A549 (cell line): ENCODE results near the gene SPAG17. TPM values are rescaled to one million over a fixed set of nuclear protein-coding genes. Genes with fewer than 3 reads are reported as not detected.

Experiments
- ATAC-seq, 2 experiments: fragments of 200-7000 bp in 1 of 2; fragments of >200 bp in 1 of 2; cut with Nextera tagmentation in 1 of 2; cut with Tn5 transposase in 1 of 2; 3 replicates each; pipeline versions ENCODE4 v1.8.0 to v1.9.1; 2018 to 2020; ENCODE audit warnings: mild to moderate bottlenecking in 1 of 2, moderate library complexity in 1 of 2
- CTCF ChIA-PET: fragments of 300-600 bp; sonication (Branson Sonifier 250); formaldehyde crosslinking; extraction: SDS; loops from one replicate; lab custom pipeline; 2021; ENCODE audit warnings: antibody characterized with exemption, inconsistent platforms; lab: Yijun Ruan, JAX
- POLR2A ChIA-PET: fragments of 350-600 bp; formaldehyde crosslinking; extraction: SDS; loops from one replicate; lab custom pipeline; 2021; ENCODE audit warnings: antibody characterized with exemption, inconsistent platforms; lab: Yijun Ruan, JAX
- DNase-seq, 2 experiments: peaks; one replicate each; pipeline versions ENCODE4 v3.0.0 to v3.0.0-alpha.2; 2011 to 2016; ENCODE audit warnings: low read depth in 1 of 2, low spot score in 1 of 2
- FAIRE-seq: peaks from 2 replicates; lab custom pipeline; 2011; peaks lifted over from hg19 to GRCh38; lab: Jason Lieb, UNC
- H3K27ac ChIP-seq, 2 experiments: fragments of >200 bp; sonication (Bioruptor Twin); formaldehyde crosslinking; 3 replicates each; pipeline ENCODE4 v1.5.1; 2016 to 2017
- H3K4me1 ChIP-seq: fragments of >200 bp; sonication (Bioruptor Twin); formaldehyde crosslinking; 3 replicates; pipeline ENCODE4 v1.6.1; 2016
- H3K4me2 ChIP-seq: fragments of >200 bp; sonication (Bioruptor Twin); formaldehyde crosslinking; 3 replicates; pipeline ENCODE4 v1.6.1; 2016
- H3K4me3 ChIP-seq: fragments of >200 bp; sonication (Bioruptor Twin); formaldehyde crosslinking; 3 replicates; pipeline ENCODE4 v1.5.1; 2016
- H3K9me3 ChIP-seq: fragments of >200 bp; sonication (Bioruptor Twin); formaldehyde crosslinking; 3 replicates; pipeline ENCODE4 v1.6.1; 2016
- CBX2 ChIP-seq: fragments of 200-600 bp; sonication (generic); IDR thresholded peaks from 2 replicates; pipeline ENCODE4 v1.6.1; 2016; ENCODE audit warnings: low read depth, mild to moderate bottlenecking, borderline replicate concordance
- CBX8 ChIP-seq: fragments of 200-600 bp; sonication (generic); IDR thresholded peaks from 2 replicates; pipeline ENCODE4 v1.6.1; 2016
- CHD2 ChIP-seq: fragments of 150-350 bp; IDR thresholded peaks from 2 replicates; pipeline ENCODE4 v1.6.1; 2014; ENCODE audit warnings: low read length; ENCODE audit not compliant: partially characterized antibody
- CHD4 ChIP-seq: fragments of 200-600 bp; sonication (generic); IDR thresholded peaks from 2 replicates; pipeline ENCODE4 v1.6.1; 2016; ENCODE audit warnings: antibody characterized with exemption, mild to moderate bottlenecking, borderline replicate concordance
- EHF ChIP-seq: fragments of 250-450 bp; sonication (Bioruptor Pico); IDR thresholded peaks from 2 replicates; pipeline ENCODE4 v1.5.0; 2020; ENCODE audit warnings: mild to moderate bottlenecking
- FOSL2 ChIP-seq, 2 experiments: fragments of 450-650 bp in 1 of 2; fragments of >200 bp in 1 of 2; sonication (Bioruptor Twin) in 1 of 2; formaldehyde crosslinking; IDR thresholded peaks; 2 replicates each; pipeline versions ENCODE4 v1.5.0 to v1.6.1; 2016 to 2020; ENCODE audit warnings: mild to moderate bottlenecking in 1 of 2, moderate library complexity in 1 of 2
- FOXS1 ChIP-seq: fragments of 250-450 bp; sonication (Bioruptor Pico); IDR thresholded peaks from 2 replicates; pipeline ENCODE4 v1.5.0; 2020; ENCODE audit warnings: mild to moderate bottlenecking, moderate library complexity
- GATA3 ChIP-seq: IDR thresholded peaks from 2 replicates; pipeline ENCODE4 v1.6.1; 2012; ENCODE audit warnings: borderline replicate concordance
- HOXB5 ChIP-seq: fragments of 250-450 bp; sonication (Bioruptor Pico); IDR thresholded peaks from 2 replicates; pipeline ENCODE4 v1.5.0; 2020; ENCODE audit warnings: mild to moderate bottlenecking, moderate library complexity
- JUN ChIP-seq, 2 experiments: fragments of >200 bp; sonication (Bioruptor Twin); formaldehyde crosslinking; IDR thresholded peaks; 2 replicates in 1 of 2; 3 replicates in 1 of 2; pipeline ENCODE4 v1.6.1; 2016 to 2017
- KDM5A ChIP-seq: fragments of 200-600 bp; sonication (generic); IDR thresholded peaks from 2 replicates; pipeline ENCODE4 v1.6.1; 2016; ENCODE audit warnings: antibody characterized with exemption, mild to moderate bottlenecking
- MAZ ChIP-seq: fragments of 150-350 bp; IDR thresholded peaks from 2 replicates; pipeline ENCODE4 v1.6.1; 2014; ENCODE audit warnings: antibody characterized with exemption, low read depth, low read length, borderline replicate concordance
- NFE2L2 ChIP-seq: fragments of 150-350 bp; conservative IDR thresholded peaks from 2 replicates; pipeline ENCODE4 v1.6.1; 2014; ENCODE audit warnings: low read length
- NPAS2 ChIP-seq: fragments of 250-450 bp; sonication (Bioruptor Pico); IDR thresholded peaks from 2 replicates; pipeline ENCODE4 v1.8.0; 2022; ENCODE audit warnings: mild to moderate bottlenecking, moderate library complexity, borderline replicate concordance
- PHF8 ChIP-seq: fragments of 200-600 bp; sonication (generic); IDR thresholded peaks from 2 replicates; pipeline ENCODE4 v1.6.1; 2016; ENCODE audit warnings: low read depth, mild to moderate bottlenecking, antibody characterized with exemption, moderate library complexity, borderline replicate concordance
- POLR2AphosphoS2 ChIP-seq: conservative IDR thresholded peaks from 2 replicates; pipeline ENCODE4 v1.6.1; 2012; ENCODE audit warnings: low read length, improper control_type of control experiment, inconsistent platforms
- RCOR1 ChIP-seq: fragments of 150-350 bp; IDR thresholded peaks from 2 replicates; pipeline ENCODE4 v1.6.1; 2014; ENCODE audit warnings: antibody characterized with exemption, low read length, low read depth
- RFX5 ChIP-seq: fragments of 450-650 bp; IDR thresholded peaks from 2 replicates; pipeline ENCODE4 v1.7.1; 2014; ENCODE audit warnings: antibody characterized with exemption, mild to moderate bottlenecking, moderate library complexity
- RNF2 ChIP-seq: fragments of 200-600 bp; sonication (generic); IDR thresholded peaks from 2 replicates; pipeline ENCODE4 v1.6.1; 2016; ENCODE audit warnings: low read depth, mild to moderate bottlenecking, antibody characterized with exemption, moderate library complexity, borderline replicate concordance
- SREBF2 ChIP-seq: fragments of 450-650 bp; IDR thresholded peaks from 2 replicates; pipeline ENCODE4 v1.6.1; 2014; ENCODE audit warnings: mild to moderate bottlenecking, moderate library complexity
- TP53 ChIP-seq: fragments of 250-450 bp; sonication (Bioruptor Pico); IDR thresholded peaks from 2 replicates; pipeline ENCODE4 v1.5.0; 2021; ENCODE audit warnings: mild to moderate bottlenecking, moderate library complexity
- ZFP36 ChIP-seq: fragments of 450-650 bp; IDR thresholded peaks from 2 replicates; pipeline ENCODE4 v1.6.1; 2014; ENCODE audit warnings: borderline replicate concordance; ENCODE audit not compliant: partially characterized antibody
- ZNF302 ChIP-seq: fragments of 250-450 bp; sonication (Bioruptor Pico); IDR thresholded peaks from 2 replicates; pipeline ENCODE4 v1.9.0; 2021; ENCODE audit warnings: inconsistent platforms, mild to moderate bottlenecking, moderate library complexity
- ZSCAN20 ChIP-seq: fragments of 250-450 bp; sonication (Bioruptor Pico); IDR thresholded peaks from 2 replicates; pipeline ENCODE4 v1.8.0; 2022; ENCODE audit warnings: mild to moderate bottlenecking, moderate library complexity
- WGBS: methylation state at CpG from one replicate; pipeline ENCODE4 v1.1.6; 2017; ENCODE audit errors: missing lambda C conversion rate; 5-methylcytosine and 5-hydroxymethylcytosine counted together
- polyA plus RNA-seq, 4 experiments: library from polyadenylated mRNA; depleted of rRNA in 3 of 4; stranded (reverse); fragments of >200 nt; fragmentation: RNase III in 1 of 4; extraction: RNeasy Plus Mini Kit Qiagen cat#74134 plus additional on column Dnase treatment in 1 of 4; gene quantifications; 2 replicates in 3 of 4; 3 replicates in 1 of 4; pipeline ENCODE4 v1.2.3, GENCODE V29; 2011 to 2017
- TF ChIP-seq, protein P1 (sequence below): IDR thresholded peaks from 2 replicates; pipeline ENCODE4 v1.6.1; 2012
- TF ChIP-seq, protein P2 (sequence below): fragments of 450-650 bp; IDR thresholded peaks from 2 replicates; pipeline ENCODE4 v1.6.1; 2014; ENCODE audit warnings: antibody characterized with exemption
- TF ChIP-seq, protein P3 (sequence below): IDR thresholded peaks from 2 replicates; pipeline ENCODE4 v1.6.1; 2012; ENCODE audit warnings: low read depth, borderline replicate concordance

SPAG17 gene
- polyA plus RNA-seq, 2 of the 4 experiments (the other 2 are of a cell fraction) = 0.13 TPM; not detected in 1

GRCh38 chr1:118101515-118101844 lies 83.5 kb downstream of the SPAG17 start:
- CTCF ChIA-PET = no interaction called here
- ATAC-seq (no peak), DNase-seq (no peak)
- Histone ChIP-seq H3K4me2 (no peak overlapping the region), H3K4me3 (no peak overlapping the region)
- TF ChIP-seq CBX8 (no peak), NPAS2 (CRISPR knock-in tag) (no peak), ZNF302 (no peak)
- TF ChIP-seq, all 56 proteins: peak for 0
- no peak for FAIRE-seq
- WGBS = 22% methylated on average over 9 of the region's 9 CpGs
- no peaks in the 10 kb centered on the region for H3K9me3 ChIP-seq
- no peak overlapping the region for H3K27ac ChIP-seq
- POLR2A ChIA-PET = no interaction called here
- no peaks in the 10 kb centered on the region for H3K4me1 ChIP-seq

DNA sequence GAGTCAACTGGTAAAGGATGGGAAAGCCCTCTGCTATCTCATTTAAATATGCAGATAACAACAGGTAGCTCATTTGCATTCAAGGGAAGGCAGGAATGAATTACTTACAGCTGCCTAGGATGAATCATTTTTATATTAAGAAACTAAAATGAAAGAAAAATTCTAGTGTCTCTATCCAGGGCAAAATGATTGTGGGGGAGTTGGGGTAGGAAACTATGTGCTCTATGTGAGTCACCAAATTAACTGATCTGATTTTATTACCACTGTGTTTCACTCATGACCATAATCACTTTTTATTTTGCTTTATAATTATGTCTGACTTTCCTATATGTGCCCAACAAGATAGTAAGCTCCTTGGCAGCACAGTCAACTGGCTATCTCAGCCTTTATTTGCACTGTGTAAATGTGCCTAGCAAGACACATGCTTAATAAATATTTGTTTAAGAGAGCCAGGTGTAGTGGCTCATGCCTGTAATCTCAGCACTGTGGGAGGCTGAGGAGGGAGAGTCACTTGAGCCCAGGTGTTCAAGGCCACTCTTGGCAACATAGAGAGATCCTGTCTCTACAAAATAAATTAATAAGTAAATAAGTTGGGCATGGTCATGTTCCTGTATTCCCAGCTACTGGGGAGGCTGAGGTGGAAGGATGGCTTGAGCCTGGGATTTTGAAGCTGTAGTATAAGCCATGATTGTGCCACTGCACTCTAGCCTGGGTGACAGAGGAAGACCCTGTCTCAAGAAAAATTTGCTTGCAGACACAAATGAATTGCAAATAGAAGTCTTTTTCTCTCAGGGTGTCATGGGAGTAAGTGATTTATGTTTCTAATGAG lies 84.1 kb downstream of the SPAG17 start:
- ATAC-seq (no peak), DNase-seq (no peak)
- CTCF ChIA-PET = no interaction called here
- H3K4me3 ChIP-seq = no peak overlapping the region
- POLR2A ChIA-PET = no interaction called here
- no peak overlapping the region for H3K4me2 ChIP-seq
- no peaks in the 10 kb centered on the region for H3K9me3 ChIP-seq
- H3K4me1 ChIP-seq = no peaks in the 10 kb centered on the region
- TF ChIP-seq RNF2 = no peak
- TF ChIP-seq, all 56 proteins: peak for 0
- no peak overlapping the region for H3K27ac ChIP-seq
- FAIRE-seq = no peak

DNA sequence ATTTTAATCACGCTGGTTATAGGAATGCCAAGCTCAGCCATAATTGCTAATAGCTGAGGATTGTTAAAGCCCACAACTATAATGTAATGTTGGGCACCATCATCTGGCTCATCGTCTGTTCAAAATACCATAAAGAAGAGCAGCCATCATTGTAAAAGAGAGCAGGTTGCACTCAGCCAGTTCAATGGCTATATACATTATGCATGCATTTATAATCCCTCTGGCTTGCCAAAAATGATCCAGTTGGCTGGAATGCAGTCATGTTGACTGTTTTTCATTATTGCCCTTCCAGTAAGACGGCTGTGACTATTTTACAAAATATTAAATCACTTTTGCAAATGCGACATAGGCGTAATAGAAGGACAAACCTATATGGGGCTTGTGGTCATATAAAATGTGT lies 85.3 kb downstream of the SPAG17 start:
- H3K4me2 ChIP-seq = no peak overlapping the region
- CTCF ChIA-PET = no interaction called here
- DNase-seq (no peak), ATAC-seq (no peak), FAIRE-seq (no peak)
- no peaks in the 10 kb centered on the region for H3K9me3 ChIP-seq
- H3K27ac ChIP-seq = no peak overlapping the region
- WGBS = 32% methylated on average over 5 of the region's 5 CpGs
- TF ChIP-seq KDM5A (no peak), EHF (CRISPR knock-in tag) (no peak), CHD2 (no peak), CBX8 (no peak), SREBF2 (no peak), CBX2 (no peak), RCOR1 (no peak), PHF8 (no peak), ZFP36 (no peak), GATA3 (no peak), ZSCAN20 (CRISPR knock-in tag) (no peak), RFX5 (no peak), POLR2AphosphoS2 (no peak), NFE2L2 (no peak), TP53 (no peak), CHD4 (no peak), MAZ (no peak)
- H3K4me3 ChIP-seq = no peak overlapping the region
- POLR2A ChIA-PET = no interaction called here
- no peaks in the 10 kb centered on the region for H3K4me1 ChIP-seq

DNA sequence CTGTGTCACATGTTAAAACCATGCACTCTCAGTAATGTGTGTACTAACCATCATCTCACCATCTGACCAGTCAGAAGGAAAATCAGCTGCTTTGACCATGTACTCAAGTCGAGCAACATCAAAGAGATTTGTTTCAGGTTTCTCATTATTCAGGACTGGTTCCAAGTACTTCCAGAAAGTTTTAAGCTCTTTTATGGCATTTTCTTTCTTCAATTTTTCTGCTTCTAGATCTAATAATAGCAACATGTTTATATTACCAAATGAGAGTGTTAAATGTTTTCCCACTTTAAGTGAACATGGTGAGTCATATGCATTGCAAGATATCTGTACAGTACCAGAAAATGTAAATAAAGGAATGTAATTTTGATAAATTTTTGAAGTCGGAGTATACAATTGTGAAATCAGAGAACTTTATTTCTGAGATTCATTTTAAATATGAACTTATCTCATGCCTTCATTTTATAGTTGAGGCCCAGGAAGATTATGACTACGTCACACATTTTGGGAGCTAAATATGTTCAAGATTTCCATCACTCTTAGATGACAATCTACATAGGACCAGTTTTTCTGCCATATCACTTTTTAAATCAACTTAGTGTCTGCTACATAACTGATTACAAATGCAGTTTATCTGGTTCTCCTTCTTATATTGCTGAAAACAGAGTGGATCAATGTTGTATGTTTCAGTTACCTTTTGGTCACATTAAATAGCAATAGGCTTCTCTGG lies 87.2 kb downstream of the SPAG17 start:
- no peak for DNase-seq
- 13% methylated on average over 3 of the region's 3 CpGs for WGBS
- no peak for FAIRE-seq
- no peaks in the 10 kb centered on the region for H3K4me1 ChIP-seq
- H3K4me2 ChIP-seq = no peak overlapping the region
- ATAC-seq = no peak
- no peaks in the 10 kb centered on the region for H3K9me3 ChIP-seq
- POLR2A ChIA-PET = no interaction called here
- CTCF ChIA-PET = no interaction called here
- no peak overlapping the region for H3K27ac ChIP-seq
- H3K4me3 ChIP-seq = no peak overlapping the region
- TF ChIP-seq, protein P1, sequence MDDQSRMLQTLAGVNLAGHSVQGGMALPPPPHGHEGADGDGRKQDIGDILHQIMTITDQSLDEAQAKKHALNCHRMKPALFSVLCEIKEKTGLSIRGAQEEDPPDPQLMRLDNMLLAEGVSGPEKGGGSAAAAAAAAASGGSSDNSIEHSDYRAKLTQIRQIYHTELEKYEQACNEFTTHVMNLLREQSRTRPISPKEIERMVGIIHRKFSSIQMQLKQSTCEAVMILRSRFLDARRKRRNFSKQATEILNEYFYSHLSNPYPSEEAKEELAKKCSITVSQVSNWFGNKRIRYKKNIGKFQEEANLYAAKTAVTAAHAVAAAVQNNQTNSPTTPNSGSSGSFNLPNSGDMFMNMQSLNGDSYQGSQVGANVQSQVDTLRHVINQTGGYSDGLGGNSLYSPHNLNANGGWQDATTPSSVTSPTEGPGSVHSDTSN = no peak
- TF ChIP-seq FOXS1 (CRISPR knock-in tag) = no peak
- no peak for TF ChIP-seq FOSL2 (IDR thresholded peaks at IDR 0.05)
- no peak for TF ChIP-seq FOSL2 (CRISPR knock-in tag; IDR thresholded peaks at IDR 0.05)
- TF ChIP-seq PHF8 = no peak
- TF ChIP-seq, protein P2, sequence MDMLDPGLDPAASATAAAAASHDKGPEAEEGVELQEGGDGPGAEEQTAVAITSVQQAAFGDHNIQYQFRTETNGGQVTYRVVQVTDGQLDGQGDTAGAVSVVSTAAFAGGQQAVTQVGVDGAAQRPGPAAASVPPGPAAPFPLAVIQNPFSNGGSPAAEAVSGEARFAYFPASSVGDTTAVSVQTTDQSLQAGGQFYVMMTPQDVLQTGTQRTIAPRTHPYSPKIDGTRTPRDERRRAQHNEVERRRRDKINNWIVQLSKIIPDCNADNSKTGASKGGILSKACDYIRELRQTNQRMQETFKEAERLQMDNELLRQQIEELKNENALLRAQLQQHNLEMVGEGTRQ = no peak
- no peak for TF ChIP-seq JUN (IDR thresholded peaks at IDR 0.05)
- TF ChIP-seq HOXB5 (CRISPR knock-in tag) = no peak
- TF ChIP-seq, protein P3, sequence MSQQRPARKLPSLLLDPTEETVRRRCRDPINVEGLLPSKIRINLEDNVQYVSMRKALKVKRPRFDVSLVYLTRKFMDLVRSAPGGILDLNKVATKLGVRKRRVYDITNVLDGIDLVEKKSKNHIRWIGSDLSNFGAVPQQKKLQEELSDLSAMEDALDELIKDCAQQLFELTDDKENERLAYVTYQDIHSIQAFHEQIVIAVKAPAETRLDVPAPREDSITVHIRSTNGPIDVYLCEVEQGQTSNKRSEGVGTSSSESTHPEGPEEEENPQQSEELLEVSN = no peak
- TF ChIP-seq CBX8 = no peak
- no peak for TF ChIP-seq MAZ
